GM12878 (cell line): ENCODE measurements around the gene UIMC1. TPM values are rescaled to one million over a fixed set of nuclear protein-coding genes. Genes with fewer than 3 reads are reported as not detected.

Experiments used
- ATAC-seq: fragments of 200-7000 bp; cut with Tn5 transposase; 3 replicates; pipeline ENCODE4 v1.9.1; 2020; ENCODE audit warnings: mild to moderate bottlenecking, moderate library complexity
- BruUV-seq: library from RNA; stranded (reverse); fragments of 400-500 nt; replicated peaks from 2 replicates; lab custom pipeline; 2021; lab: Mats Ljungman, UMichigan
- CTCF ChIA-PET: fragments of 300-600 bp; sonication (Branson Sonifier 250); formaldehyde crosslinking; extraction: SDS; loops from one replicate; lab custom pipeline; 2021; ENCODE audit warnings: inconsistent platforms; lab: Yijun Ruan, JAX
- POLR2A ChIA-PET: fragments of 350-600 bp; formaldehyde crosslinking; extraction: SDS; loops from one replicate; lab custom pipeline; 2021; ENCODE audit warnings: inconsistent platforms; lab: Charles Lee
- RAD21 ChIA-PET: fragments of 300-600 bp; sonication (Branson Sonifier 250); formaldehyde crosslinking; loops from one replicate; lab custom pipeline; 2023; ENCODE audit warnings: antibody characterized with exemption; ENCODE audit not compliant: unreplicated experiment; lab: Charles Lee
- SMC1A ChIA-PET: fragments of 300-600 bp; sonication (Branson Sonifier 250); formaldehyde crosslinking; loops from one replicate; lab custom pipeline; 2023; ENCODE audit not compliant: unreplicated experiment, uncharacterized antibody; lab: Charles Lee
- DNase-seq: peaks from one replicate; pipeline ENCODE4 v3.0.0-alpha.2; 2011; ENCODE audit warnings: low read depth, low spot score
- FAIRE-seq: peaks from 3 replicates; lab custom pipeline; 2011; peaks lifted over from hg19 to GRCh38; lab: Jason Lieb, UNC
- H2AFZ ChIP-seq: 2 replicates; pipeline ENCODE4 v1.6.0; 2011; ENCODE audit warnings: low read depth, low read length, control low read depth; ENCODE audit not compliant: control insufficient read depth
- H3K27ac ChIP-seq: 2 replicates; pipeline ENCODE4 v1.5.1; 2011; ENCODE audit warnings: control low read depth; ENCODE audit not compliant: control insufficient read depth, insufficient read depth
- H3K27me3 ChIP-seq, 2 experiments: replicated peaks in 1 of 2; 2 replicates each; pipeline versions ENCODE4 v1.6.0 to v1.6.1; 2011; ENCODE audit warnings: low read length in 1 of 2; ENCODE audit not compliant: control insufficient read depth in 2 of 2, insufficient read depth in 2 of 2
- H3K36me3 ChIP-seq, 2 experiments: 2 replicates each; pipeline ENCODE4 v1.5.1; 2011; ENCODE audit warnings: low read length in 1 of 2; ENCODE audit not compliant: control insufficient read depth in 2 of 2, insufficient read depth in 2 of 2
- H3K4me1 ChIP-seq: 2 replicates; pipeline ENCODE4 v1.6.1; 2011; ENCODE audit warnings: mild to moderate bottlenecking, low read length, moderate library complexity, mixed read lengths; ENCODE audit not compliant: control insufficient read depth, insufficient read depth
- H3K4me2 ChIP-seq: 2 replicates; pipeline ENCODE4 v1.6.0; 2011; ENCODE audit warnings: control low read depth; ENCODE audit not compliant: control insufficient read depth, insufficient read depth
- H3K4me3 ChIP-seq: fragments of 200-600 bp; sonication (generic); 2 replicates; pipeline ENCODE4 v1.5.1; 2016
- H3K79me2 ChIP-seq: 2 replicates; pipeline ENCODE4 v1.6.0; 2011; ENCODE audit warnings: low read length; ENCODE audit not compliant: control insufficient read depth, insufficient read depth
- H3K9ac ChIP-seq: 2 replicates; pipeline ENCODE4 v1.8.0; 2011; ENCODE audit warnings: low read length, control low read depth, mixed read lengths; ENCODE audit not compliant: control insufficient read depth, insufficient read depth
- H3K9me3 ChIP-seq: replicated peaks from 3 replicates; pipeline ENCODE4 v1.5.1; 2011; ENCODE audit warnings: mild to moderate bottlenecking, low read length; ENCODE audit not compliant: control insufficient read depth, insufficient read depth
- H4K20me1 ChIP-seq: 2 replicates; pipeline ENCODE4 v1.6.0; 2011; ENCODE audit not compliant: control insufficient read depth, insufficient read depth
- HDAC2 ChIP-seq: fragments of 200-600 bp; sonication (generic); IDR thresholded peaks from 2 replicates; pipeline ENCODE4 v1.6.1; 2017
- IRF3 ChIP-seq: fragments of 450-650 bp; IDR thresholded peaks from 2 replicates; pipeline ENCODE4 v1.6.1; 2014; ENCODE audit warnings: mild to moderate bottlenecking
- NFXL1 ChIP-seq: fragments of 450-650 bp; IDR thresholded peaks from 2 replicates; pipeline ENCODE4 v1.6.1; 2017; ENCODE audit warnings: antibody characterized with exemption, mild to moderate bottlenecking, borderline replicate concordance
- NFYB ChIP-seq: IDR thresholded peaks from 2 replicates; pipeline ENCODE4 v1.6.1; 2011; ENCODE audit warnings: low read depth, mild to moderate bottlenecking, low read length, improper control_type of control experiment, moderate library complexity; ENCODE audit not compliant: insufficient read depth
- POLR2A ChIP-seq: IDR thresholded peaks from 2 replicates; pipeline ENCODE4 v1.6.1; 2011; ENCODE audit warnings: low read depth, mild to moderate bottlenecking, low read length
- RAD51 ChIP-seq: fragments of 450-650 bp; IDR thresholded peaks from 2 replicates; pipeline ENCODE4 v1.6.1; 2016; ENCODE audit warnings: moderate library complexity, mild to moderate bottlenecking, inconsistent platforms
- SMARCA5 ChIP-seq: fragments of 450-650 bp; IDR thresholded peaks from 2 replicates; pipeline ENCODE4 v1.6.1; 2017; ENCODE audit warnings: mild to moderate bottlenecking
- SP1 ChIP-seq: IDR thresholded peaks from one replicate; pipeline ENCODE4 v1.6.1; 2011; ENCODE audit warnings: low read depth, low read length
- WGBS: methylation state at CpG from one replicate; pipeline ENCODE4 v1.1.6; 2016; ENCODE audit warnings: low lambda C conversion rate; ENCODE audit not compliant: insufficient replicate concordance, insufficient coverage; ENCODE audit errors: missing lambda C conversion rate; 5-methylcytosine and 5-hydroxymethylcytosine counted together
- in situ Hi-C: fragments of 300-500 bp; cut with MboI; formaldehyde crosslinking; loops from 9 replicates; pipeline ENCODE4 v1.14.3; 2018; ENCODE audit warnings: mixed read lengths
- intact Hi-C: fragments of 100-400 bp; cut with micrococcal nuclease; formaldehyde crosslinking; loops from one replicate; pipeline ENCODE4 v1.14.2; 2022; ENCODE audit not compliant: unreplicated experiment
- polyA plus RNA-seq, 11 experiments: library from polyadenylated mRNA; depleted of rRNA in 4 of 11; unstranded in 6 of 11; stranded (reverse) in 5 of 11; fragments of >200 nt; fragmentation: Nextera tagmentation in 4 of 11; fragmentation: Illumina TruSeq in 1 of 11; extraction: Ambion mirVana in 4 of 11; extraction: Trizol in 1 of 11; gene quantifications; 1 replicate in 1 of 11; 2 replicates in 10 of 11; pipeline versions ENCODE4 v1.2.1 to v1.2.3, GENCODE V29; 2011 to 2016; ENCODE audit warnings: inconsistent platforms in 2 of 11, missing spikeins in 2 of 11, low read depth in 1 of 11
- total RNA-seq, 4 experiments: library from RNA; depleted of rRNA in 3 of 4; stranded (reverse); fragments of >200 nt in 3 of 4; fragmentation: Illumina TruSeq in 1 of 4; extraction: Trizol in 1 of 4; gene quantifications; 2 replicates each; pipeline versions ENCODE4 v1.2.1 to v1.2.3, GENCODE V29; 2013 to 2021

UIMC1 gene
- total and polyA plus RNA-seq, 10 of the 15 experiments (the other 5 are each of a cell fraction or from before 2014, with no cell fraction given), result 16.2 to 51.4 (median 32.7) TPM

GRCh38 chr5:176899946-176900779 lies 106.4 kb downstream of the UIMC1 start:
- TF ChIP-seq NFXL1 (no peak), POLR2A (peak; percentile 47; the same call in 1 of the 2 replicates)
- Histone ChIP-seq H2AFZ (no peak overlapping the region), H3K27ac (no peak overlapping the region), H3K4me2 (no peak overlapping the region), H3K27me3 (no peaks in the 10 kb centered on the region), H3K9ac (no peak overlapping the region), H3K4me1 (peaks cover 10% of the 10 kb centered on the region), H3K36me3 (peaks cover 12 to 14% of the 10 kb centered on the region in 2 experiments; a peak in 3 of 4 replicates), H3K9me3 (no peaks in the 10 kb centered on the region), H4K20me1 (no peaks in the 10 kb centered on the region), H3K4me3 (no peak overlapping the region), H3K79me2 (no peaks in the 10 kb centered on the region)
- in situ Hi-C loops (no loop called here), intact Hi-C loops (loop anchor here (5.0 kb wide), 1 partner anchor 238 kb away; no protein-coding TSS in a partner anchor)
- ChIA-PET CTCF (interaction anchor here (0.5 to 2.5 kb wide), 6 partner anchors 11 to 240 kb away, joined by 3 to 11 read pairs (median 4); no protein-coding TSS in a partner anchor), POLR2A (no interaction called here), RAD21 (no interaction called here), SMC1A (interaction anchor here (1.0 kb wide), 1 partner anchor 242 kb away, joined by 4 read pairs; no protein-coding TSS in a partner anchor)
- FAIRE-seq (no peak), ATAC-seq (no peak), DNase-seq (no peak)
- 96% methylated on average over 4 of the region's 4 CpGs for WGBS
- no TSS peak for BruUV-seq

GRCh38 chr5:176899296-176899891 lies 107.2 kb downstream of the UIMC1 start, which contains the start of gene HK3:
Gene HK3, minus strand, starts transcription at chr5:176899346. Its CDS starts 3,187 bp downstream, at chr5:176896159.
- FAIRE-seq (no peak), DNase-seq (no peak), ATAC-seq (no peak)
- Histone ChIP-seq H3K79me2 (no peaks in the 10 kb centered on the region), H4K20me1 (no peaks in the 10 kb centered on the region), H3K4me2 (no peak within 1 kb of the TSS), H3K4me3 (no peak within 1 kb of the TSS), H3K9ac (no peak within 1 kb of the TSS), H2AFZ (no peak within 1 kb of the TSS), H3K9me3 (no peaks in the 10 kb centered on the region), H3K27ac (no peak within 1 kb of the TSS), H3K27me3 (no peaks in the 10 kb centered on the region), H3K4me1 (peaks cover 10% of the 10 kb centered on the region), H3K36me3 (peaks cover 7 to 10% of the 10 kb centered on the region in 2 experiments; a peak in 3 of 4 replicates)
- TF ChIP-seq SP1 (no peak), IRF3 (no peak), HDAC2 (no peak), NFYB (no peak), SMARCA5 (no peak), RAD51 (no peak)
- RAD21 ChIA-PET, result no interaction called here
- SMC1A ChIA-PET, result interaction anchor here (1.0 kb wide), 1 partner anchor 241 kb away, joined by 4 read pairs; no protein-coding TSS in a partner anchor
- in situ Hi-C loops (no loop called here), intact Hi-C loops (no loop called here)
- POLR2A ChIA-PET, result no interaction called here
- CTCF ChIA-PET, result interaction anchor here (0.8 to 1.8 kb wide), 4 partner anchors 33 to 241 kb away, joined by 3 to 10 read pairs (median 4); no protein-coding TSS in a partner anchor
- WGBS, result 59% methylated on average over 9 of the region's 9 CpGs
- BruUV-seq, result no TSS peak
